ENCODE results near the gene RASSF7. TPM values are rescaled to one million over a fixed set of nuclear protein-coding genes. Genes with fewer than 3 reads are reported as not detected.
A peak's percentile ranks its signal among the peaks of the same experiment; 100 is the strongest.

Gene RASSF7
- total RNA-seq, 2 experiments from 2014 or later: 14.1 to 15.7 TPM

- Histone ChIP-seq H3K4me1 (ENCODE audit: insufficient read depth, low read length) (peaks cover 6% of the 10 kb centered on the region), H3K4me3 (ENCODE audit: low read length) (no peak overlapping the region), H3K36me3 (ENCODE audit: insufficient read depth, low read length) (no peaks in the 10 kb centered on the region), H3K27ac (ENCODE audit: low read depth in 1 of 2, low read length in 2 of 2) (no peak overlapping the region), H3K9me3 (ENCODE audit: control insufficient read depth in 1 of 2, insufficient read depth in 1 of 2, low read length in 2 of 2) (no peaks in the 10 kb centered on the region), H3K27me3 (ENCODE audit: control insufficient read depth in 1 of 2, insufficient read depth in 2 of 2, low read length in 2 of 2) (no peaks in the 10 kb centered on the region)
- H3K4me1 Mint-ChIP-seq (ENCODE audit: low read depth): no peaks in the 10 kb centered on the region
- CTCF ChIA-PET: no interaction called here
- no peaks in the 10 kb centered on the region for H3K36me3 Mint-ChIP-seq (ENCODE audit: low read depth)
- no peak overlapping the region for H3K27ac Mint-ChIP-seq
- H3K4me3 Mint-ChIP-seq: peak overlapping the region; percentile 7
- ATAC-seq (ENCODE audit: poor library complexity) (no peak), DNase-seq (no peak)
- H3K9me3 Mint-ChIP-seq: no peaks in the 10 kb centered on the region
- no peaks in the 10 kb centered on the region for H3K27me3 Mint-ChIP-seq
- intact Hi-C loops (cut with DNase I, micrococcal nuclease): no loop called here
- TF ChIP-seq CTCF (IDR thresholded peaks at IDR 0.05): no peak
- POLR2A ChIA-PET: no interaction called here
Measured at GRCh38 chr11:548700-549603, 11.8 kb upstream of the RASSF7 start.

GRCh38 chr11:550021-550745 lies 10.6 kb upstream of the RASSF7 start:
- Histone ChIP-seq H3K27me3 (ENCODE audit: control insufficient read depth in 1 of 2, insufficient read depth in 2 of 2, low read length in 2 of 2) (no peaks in the 10 kb centered on the region), H3K4me1 (ENCODE audit: insufficient read depth, low read length) (peaks cover 14% of the 10 kb centered on the region), H3K4me3 (ENCODE audit: low read length) (no peak overlapping the region), H3K9me3 (ENCODE audit: control insufficient read depth in 1 of 2, insufficient read depth in 1 of 2, low read length in 2 of 2) (no peaks in the 10 kb centered on the region), H3K36me3 (ENCODE audit: insufficient read depth, low read length) (no peaks in the 10 kb centered on the region), H3K27ac (ENCODE audit: low read depth in 1 of 2, low read length in 2 of 2) (no peak overlapping the region)
- Mint-ChIP-seq H3K27me3 (no peaks in the 10 kb centered on the region), H3K9me3 (no peaks in the 10 kb centered on the region), H3K4me3 (no peak overlapping the region), H3K36me3 (ENCODE audit: low read depth) (no peaks in the 10 kb centered on the region), H3K27ac (no peak overlapping the region), H3K4me1 (ENCODE audit: low read depth) (no peaks in the 10 kb centered on the region)
- intact Hi-C loops (cut with DNase I, micrococcal nuclease): no loop called here
- no peak for DNase-seq
- no peak for ATAC-seq (ENCODE audit: poor library complexity)
- CTCF ChIA-PET: no interaction called here
- no peak for TF ChIP-seq CTCF (IDR thresholded peaks at IDR 0.05)
- POLR2A ChIA-PET: no interaction called here

GRCh38 chr11:550746-551085 lies 10.1 kb upstream of the RASSF7 start:
- CTCF ChIA-PET: no interaction called here
- H3K27ac ChIP-seq (ENCODE audit: low read depth in 1 of 2, low read length in 2 of 2): no peak overlapping the region
- Mint-ChIP-seq H3K36me3 (ENCODE audit: low read depth) (no peaks in the 10 kb centered on the region), H3K9me3 (no peaks in the 10 kb centered on the region), H3K4me3 (no peak overlapping the region), H3K27ac (no peak overlapping the region), H3K4me1 (ENCODE audit: low read depth) (no peaks in the 10 kb centered on the region), H3K27me3 (no peaks in the 10 kb centered on the region)
- intact Hi-C loops (cut with DNase I, micrococcal nuclease): no loop called here
- H3K9me3 ChIP-seq (ENCODE audit: control insufficient read depth in 1 of 2, insufficient read depth in 1 of 2, low read length in 2 of 2): no peaks in the 10 kb centered on the region
- no peak overlapping the region for H3K4me3 ChIP-seq (ENCODE audit: low read length)
- no peaks in the 10 kb centered on the region for H3K27me3 ChIP-seq (ENCODE audit: control insufficient read depth in 1 of 2, insufficient read depth in 2 of 2, low read length in 2 of 2)
- POLR2A ChIA-PET: no interaction called here
- no peak for ATAC-seq (ENCODE audit: poor library complexity)
- peaks cover 14% of the 10 kb centered on the region for H3K4me1 ChIP-seq (ENCODE audit: insufficient read depth, low read length)
- H3K36me3 ChIP-seq (ENCODE audit: insufficient read depth, low read length): no peaks in the 10 kb centered on the region
- no peak for TF ChIP-seq CTCF (IDR thresholded peaks at IDR 0.05)
- no peak for DNase-seq

Measured in CD4-positive, alpha-beta T cell (primary cell).